GM18517 (cell line): ENCODE data around the gene OTC.

Source experiments
- ATAC-seq: cut with Tn5 transposase; IDR thresholded peaks from one replicate; pipeline ENCODE4 v1.9.1; 2021; ENCODE audit warnings: mild to moderate bottlenecking, moderate library complexity; ENCODE audit not compliant: unreplicated experiment

OTC gene

DNA sequence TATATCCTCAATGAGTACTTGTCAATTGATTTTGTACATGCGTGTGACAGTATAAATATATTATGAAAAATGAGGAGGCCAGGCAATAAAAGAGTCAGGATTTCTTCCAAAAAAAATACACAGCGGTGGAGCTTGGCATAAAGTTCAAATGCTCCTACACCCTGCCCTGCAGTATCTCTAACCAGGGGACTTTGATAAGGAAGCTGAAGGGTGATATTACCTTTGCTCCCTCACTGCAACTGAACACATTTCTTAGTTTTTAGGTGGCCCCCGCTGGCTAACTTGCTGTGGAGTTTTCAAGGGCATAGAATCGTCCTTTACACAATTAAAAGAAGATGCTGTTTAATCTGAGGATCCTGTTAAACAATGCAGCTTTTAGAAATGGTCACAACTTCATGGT lies at the start of gene OTC:
OTC (plus strand) TSS at position 243 of the 400 bp plus-strand sequence; CDS start at position 336, 93 bp downstream.
- ATAC-seq: no peak

DNA sequence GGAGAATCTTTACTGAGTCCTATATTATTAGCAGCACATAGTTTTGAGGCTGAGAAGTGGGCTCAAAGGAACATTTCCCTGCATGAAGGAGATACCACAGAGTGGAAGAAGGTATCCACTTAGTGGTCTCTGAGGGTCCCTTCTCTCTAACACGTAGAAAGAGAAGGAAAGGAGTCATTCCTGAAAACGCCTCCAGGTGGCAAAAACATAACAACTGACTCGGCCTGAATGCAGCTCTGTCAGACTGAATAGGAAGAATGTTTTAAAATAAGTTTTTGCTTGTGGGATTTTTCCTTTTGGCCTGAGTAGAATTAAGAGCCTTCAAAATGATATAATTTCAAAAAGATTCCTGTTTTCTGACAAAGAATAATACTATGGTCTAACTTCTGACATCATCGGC lies 48.4 kb upstream of the OTC start:
- ATAC-seq: no peak

DNA sequence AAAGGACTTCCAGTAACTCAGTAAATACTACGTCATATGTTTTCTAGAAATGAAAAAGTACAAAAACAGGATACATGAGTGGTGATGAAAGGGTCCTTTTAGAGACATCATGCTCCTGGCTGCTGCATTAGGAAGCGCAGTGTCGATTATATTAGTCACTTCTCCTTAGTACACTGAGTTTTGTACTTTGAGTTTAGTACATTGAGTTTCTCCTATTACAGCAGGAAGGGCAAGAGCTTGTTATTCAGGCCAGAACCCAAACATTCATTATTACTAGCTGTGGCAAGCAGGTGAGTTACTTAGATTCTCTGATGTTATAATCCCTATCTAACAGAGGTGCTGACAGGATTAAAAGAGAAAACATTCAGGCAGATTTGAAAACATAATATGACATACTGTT lies 46.4 kb upstream of the OTC start:
- ATAC-seq: no peak

DNA sequence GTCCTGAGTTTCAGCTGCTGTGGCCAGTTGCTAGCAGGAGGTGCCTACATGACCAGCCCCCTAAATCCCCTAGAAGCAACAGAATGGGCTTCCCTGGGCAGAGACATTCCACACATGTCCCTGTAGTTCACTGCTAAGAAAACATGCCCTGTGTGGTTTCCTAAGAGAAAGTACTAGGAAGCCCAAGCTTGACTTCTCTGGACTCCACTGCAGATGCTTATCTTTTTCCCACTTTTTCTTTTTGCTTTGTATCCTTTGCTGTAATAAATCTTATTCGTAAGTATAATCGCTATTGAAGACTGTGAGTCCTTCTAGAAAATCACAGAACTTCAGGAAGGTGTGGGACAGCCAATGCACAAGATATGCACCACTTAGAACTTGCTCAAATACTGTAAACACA lies 40.7 kb upstream of the OTC start:
- no peak for ATAC-seq

DNA sequence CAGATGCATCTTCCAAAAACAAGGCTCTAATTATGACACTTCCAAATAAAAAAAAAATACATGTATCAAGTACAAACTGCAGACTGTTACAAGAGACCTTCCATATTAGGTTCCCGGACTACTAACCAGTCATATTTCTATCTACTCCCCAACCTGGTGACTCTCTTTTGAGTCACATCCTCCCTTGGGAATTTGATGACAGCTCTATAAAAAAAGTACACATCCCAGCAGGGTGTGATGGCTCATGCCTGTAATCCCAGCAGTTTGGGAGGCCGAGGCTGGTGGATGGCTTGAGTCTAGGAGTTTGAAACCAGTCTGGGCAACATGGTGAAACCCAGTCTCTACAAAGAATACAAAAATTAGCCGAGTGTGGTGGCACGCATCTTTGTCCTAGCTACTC lies 40.0 kb upstream of the OTC start:
- no peak for ATAC-seq

DNA sequence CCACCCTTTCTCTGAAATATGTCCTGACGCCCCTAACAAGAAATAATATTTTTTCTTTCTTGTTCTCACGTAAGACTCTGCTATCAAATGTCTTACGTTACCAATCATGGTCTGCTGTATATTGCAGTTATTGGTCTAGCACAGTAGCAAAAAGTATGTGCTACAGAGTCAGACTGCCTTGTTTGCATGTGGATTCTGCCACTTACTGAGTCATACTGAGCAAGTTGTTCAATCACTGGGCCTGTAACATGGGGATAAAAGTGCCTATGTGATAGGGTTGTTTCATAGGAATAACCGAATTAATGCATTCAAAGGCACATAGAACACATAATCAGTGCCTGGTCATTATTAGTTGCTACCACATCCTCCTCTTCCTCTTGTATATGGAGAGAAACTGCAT lies 39.2 kb upstream of the OTC start:
- no peak for ATAC-seq

DNA sequence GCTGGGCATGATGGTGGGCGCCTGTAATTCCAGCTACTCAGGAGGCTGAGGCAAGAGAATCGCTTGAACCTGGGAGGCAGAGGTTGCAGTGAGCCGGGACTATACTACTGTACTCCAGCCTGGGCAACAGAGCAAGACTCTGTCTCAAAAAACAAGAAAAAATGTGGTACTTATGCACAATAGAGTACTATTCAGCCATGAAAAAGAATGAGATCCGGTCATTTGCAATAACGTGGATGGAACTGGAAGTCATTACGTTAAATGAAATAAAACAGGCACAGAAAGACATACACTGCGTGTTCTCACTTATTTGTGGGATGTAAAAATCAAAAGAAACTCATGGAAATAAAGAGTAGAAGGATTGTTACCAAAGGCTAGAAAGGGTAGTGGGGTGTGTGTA lies 37.2 kb upstream of the OTC start:
- no peak for ATAC-seq

DNA sequence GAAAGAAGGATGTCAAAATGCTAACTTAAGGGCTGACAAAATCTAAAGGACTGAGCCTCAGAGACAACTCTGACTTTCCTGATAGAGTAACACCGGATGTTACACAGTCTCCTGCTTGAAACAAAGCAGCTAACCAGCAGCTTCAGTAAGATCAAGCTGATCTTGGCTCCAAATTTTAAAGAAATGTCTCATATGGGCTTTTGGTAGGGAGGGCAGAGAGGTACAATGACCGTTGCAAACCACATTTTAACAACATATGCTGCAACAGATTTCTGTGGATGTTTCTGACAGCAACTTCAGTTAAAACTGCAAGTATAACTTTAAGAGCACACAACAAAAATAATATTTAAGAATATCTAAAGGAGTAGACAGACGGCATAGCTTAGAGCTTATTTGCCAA lies 34.2 kb upstream of the OTC start:
- no peak for ATAC-seq

DNA sequence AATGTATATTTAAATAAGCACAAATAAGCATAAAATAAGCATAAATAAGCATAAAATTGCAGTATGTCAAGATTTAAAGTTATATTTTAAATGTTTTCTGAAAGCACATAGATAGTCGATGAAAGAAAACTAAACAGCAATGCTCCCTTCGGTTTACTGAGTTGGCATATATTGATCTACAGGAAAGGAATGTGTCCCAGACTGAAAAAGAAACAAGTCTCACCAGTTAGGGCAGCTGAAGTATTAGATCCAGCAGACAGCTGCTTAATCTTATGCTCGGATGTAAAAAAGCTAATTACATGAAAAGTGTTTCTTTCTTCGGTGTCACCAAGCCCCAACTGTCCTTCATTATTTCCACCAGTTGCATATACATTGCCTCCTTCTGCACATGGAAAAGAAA lies 33.8 kb upstream of the OTC start:
- no peak for ATAC-seq

DNA sequence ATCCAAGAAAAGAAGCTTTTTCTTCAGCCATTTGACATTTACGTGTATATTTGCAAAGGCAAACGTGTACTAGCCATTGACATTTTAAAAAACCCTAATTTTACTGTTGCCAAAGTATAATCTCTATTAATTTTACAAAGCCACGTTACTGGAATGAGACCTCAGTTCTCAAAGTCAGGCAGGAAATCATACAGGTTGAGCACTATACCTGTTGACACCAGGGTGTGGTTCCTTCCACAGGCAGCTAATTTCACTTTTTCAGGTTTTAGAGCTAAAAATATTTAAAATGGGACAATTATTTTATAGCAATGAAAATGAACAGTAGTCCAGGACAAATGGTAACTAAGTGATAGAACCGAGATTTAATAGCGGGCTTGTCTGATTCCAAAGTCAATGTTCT lies 31.6 kb upstream of the OTC start:
- no peak for ATAC-seq

DNA sequence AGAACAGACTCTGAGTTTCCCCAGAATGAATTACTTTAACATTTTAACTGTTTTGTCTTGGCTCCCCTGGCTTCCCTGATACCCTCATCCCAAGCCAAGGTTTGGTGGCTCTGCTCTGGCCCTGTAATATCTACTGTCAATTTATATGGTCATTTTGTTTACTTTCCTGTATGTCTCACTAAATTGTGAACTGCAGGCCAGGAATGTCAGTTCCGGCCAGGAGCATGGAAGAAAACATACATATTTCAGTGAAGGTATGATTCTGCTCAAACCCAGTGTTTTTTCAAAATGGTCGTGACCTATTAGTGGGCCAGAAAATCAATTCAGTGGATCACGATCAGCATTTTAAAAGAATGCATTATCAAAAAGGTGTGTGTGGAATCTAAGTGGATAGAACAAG lies 26.3 kb upstream of the OTC start:
- ATAC-seq: no peak

DNA sequence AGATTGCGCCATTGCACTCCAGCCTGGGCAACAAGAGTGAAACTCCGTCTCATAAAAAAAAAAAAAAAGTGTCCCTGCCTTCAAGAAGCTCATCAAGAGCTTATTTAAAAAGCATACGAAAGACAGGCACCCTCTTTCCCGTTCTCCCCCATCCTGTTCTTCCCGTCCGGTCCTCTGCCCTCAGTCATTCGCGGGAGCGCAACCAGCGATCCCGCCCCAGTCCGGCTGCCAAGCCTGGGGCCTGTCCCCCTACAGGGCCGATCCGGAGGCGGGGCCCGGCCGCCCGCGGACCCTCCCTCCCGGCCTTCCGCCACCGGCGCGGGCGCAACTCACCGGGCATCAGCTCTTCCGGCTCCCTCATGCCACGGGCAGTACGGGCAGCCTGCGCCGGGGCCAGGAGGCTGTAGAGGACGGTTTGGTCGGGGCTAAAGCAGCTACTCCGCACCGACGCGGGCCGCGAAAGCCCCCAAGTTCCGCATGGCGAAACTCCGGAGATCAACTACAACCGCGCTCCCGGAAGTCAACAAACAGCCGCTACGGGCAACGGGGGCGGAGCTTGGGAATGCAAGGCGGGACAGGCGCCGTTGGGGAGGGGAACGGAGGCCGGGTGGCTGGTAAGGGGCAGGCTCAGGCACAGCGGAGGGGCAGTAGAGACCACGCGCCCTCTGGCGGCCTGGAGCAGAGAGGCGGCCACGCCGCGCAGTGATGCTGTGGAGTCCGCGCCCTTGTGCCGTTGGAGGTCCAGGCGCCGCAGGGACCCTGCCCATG lies 25.2 kb upstream of the OTC start, which contains the start of gene RPGR:
RPGR (minus strand) TSS at position 503 of the 768 bp plus-strand sequence; CDS start at position 361, 142 bp downstream.
- ATAC-seq: peak; percentile 94

DNA sequence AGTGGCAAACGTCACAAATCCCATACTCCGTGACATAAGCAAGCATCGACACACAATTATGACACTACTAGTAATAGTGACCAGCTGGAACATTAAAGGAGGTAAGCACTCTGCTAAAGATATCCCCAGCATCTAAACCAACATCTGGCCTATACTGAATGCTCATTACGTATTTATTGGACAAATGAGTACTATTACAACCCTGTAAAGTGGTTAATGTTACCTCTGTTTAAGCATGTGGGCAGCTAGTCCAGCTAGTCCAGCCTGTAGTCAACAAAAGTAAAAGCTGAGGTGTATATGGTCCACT lies 24.7 kb upstream of the OTC start:
- peak; percentile 17 for ATAC-seq

DNA sequence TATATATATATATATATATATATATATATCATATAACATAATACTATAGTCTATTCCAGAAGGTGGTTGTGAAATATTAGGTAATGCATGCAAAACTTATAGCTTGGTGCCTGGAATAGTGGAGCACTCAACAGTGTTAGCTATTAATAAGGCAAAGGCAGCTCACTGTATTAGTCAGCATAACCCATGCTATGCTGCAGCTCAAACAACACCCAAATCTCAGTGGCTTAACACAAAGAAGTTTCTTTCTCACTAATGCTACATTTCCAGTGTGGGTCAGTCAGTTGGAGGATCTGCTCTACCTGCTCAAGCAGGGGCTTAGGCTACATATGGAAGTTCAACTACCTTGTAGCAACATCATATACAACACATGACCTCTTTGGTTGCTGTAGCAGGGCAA lies 19.9 kb upstream of the OTC start:
- peak; percentile 42 for ATAC-seq

DNA sequence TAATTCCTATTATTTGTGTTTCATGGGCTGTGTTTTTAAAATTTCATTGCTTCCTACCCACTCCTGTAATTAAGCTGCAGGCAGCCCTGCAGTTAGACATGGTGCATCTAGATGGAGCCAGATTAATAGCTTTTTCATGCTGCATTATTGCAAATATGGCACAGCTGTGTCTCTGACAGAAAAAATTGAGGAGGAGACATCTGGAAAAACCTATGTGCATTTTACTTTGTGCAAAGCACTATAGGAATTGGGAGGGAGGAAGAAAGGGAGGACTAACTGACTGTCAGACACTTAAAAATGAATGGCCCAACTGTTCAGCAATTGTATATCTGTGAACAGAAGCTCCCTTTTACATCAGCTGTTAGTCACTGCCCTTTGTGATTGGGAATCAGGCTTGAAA lies 17.0 kb upstream of the OTC start:
- ATAC-seq: no peak

DNA sequence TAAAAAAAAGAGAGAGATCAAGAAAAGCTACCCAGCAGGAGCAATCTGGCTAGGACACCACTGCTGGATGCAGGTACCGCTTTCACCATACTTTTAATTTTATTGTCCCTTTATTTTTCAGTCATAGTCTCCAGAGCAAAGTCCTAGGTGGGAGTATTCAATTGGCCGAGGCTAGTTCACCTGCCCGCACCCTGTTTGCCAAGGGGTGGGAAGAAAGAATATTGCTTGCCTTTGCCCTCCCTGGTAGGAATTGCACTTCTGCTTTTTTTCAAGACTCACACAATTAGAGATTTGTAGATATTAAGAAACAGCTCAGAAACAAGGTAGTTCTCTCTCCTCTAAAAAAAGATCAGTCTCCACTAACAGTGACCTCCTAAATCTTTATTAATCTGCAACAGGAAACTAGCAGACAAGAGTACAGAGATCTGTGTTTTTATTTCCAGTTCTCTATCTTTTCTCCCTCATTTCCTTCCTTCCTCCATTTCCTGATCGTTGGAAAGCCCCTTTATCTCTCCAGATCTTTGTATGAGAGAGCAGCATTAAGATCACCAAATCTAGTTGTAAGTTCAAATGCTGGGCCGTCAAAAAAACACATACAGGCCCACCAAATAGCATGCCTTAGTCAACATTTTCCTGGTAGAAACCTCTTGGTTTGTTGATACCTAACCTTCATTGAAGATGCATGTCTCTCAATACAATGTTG lies 15.7 kb upstream of the OTC start:
- no peak for ATAC-seq

DNA sequence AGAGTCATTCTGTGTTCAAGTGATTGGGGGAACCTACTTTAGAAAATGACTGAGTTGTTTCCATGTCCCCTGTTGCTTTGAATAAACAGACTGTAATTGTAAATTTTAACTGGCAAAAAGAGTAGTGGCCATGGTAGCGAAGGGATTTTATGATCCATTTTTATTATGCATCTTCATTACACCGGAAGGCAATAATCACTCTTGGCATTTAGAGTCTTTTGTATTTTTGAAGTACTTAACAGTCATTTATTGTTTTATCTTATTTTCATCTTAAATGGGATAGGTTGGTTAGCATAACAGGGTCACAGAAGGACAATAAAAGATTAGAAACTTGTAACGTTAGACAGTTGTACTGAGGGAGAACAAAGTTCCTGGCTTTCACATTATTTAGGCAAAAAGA lies 11.0 kb upstream of the OTC start:
- ATAC-seq: no peak

DNA sequence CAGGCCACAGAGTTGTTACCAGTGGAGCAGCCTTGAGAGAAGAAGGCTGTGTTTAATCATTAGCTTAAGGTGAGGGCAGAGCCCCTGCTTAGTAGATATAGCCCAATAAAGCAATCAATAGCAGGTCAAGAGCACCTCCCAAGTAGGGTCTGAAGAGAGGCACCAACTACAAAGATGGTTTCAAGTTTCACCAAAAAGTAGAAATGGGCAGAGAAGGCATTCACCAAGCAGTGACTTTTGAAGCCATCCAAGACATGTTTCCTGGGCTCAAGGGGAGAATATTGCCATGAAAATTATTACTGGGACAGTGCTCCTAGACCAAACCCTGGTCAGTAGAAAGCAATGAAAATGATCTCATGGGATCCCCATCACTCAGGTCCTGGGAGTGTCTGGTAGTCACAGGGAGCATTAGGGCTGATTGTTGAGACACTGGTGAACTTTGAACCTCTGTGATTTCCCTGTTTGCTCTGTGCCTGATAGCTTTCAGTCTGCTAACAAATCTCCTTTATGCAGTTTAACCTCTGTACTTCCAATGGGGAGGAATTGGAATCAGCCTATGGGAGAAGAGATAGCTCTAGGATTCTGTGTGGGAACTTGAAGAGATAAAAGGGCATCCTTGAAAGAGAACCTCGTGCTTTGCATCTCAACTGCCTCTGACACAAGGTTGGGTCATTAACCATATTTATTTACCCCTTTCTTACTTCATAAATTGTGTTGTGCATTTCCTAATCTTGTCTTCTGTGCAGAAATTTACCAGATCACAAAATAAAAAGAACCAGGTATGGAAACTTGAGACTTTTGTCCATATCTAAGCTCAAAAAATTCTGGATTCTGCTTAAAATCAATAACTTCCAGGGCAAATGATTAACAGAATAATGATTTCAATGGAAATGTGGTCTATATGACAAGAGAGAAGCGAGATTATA lies 9.3 kb upstream of the OTC start:
- ATAC-seq: no peak

DNA sequence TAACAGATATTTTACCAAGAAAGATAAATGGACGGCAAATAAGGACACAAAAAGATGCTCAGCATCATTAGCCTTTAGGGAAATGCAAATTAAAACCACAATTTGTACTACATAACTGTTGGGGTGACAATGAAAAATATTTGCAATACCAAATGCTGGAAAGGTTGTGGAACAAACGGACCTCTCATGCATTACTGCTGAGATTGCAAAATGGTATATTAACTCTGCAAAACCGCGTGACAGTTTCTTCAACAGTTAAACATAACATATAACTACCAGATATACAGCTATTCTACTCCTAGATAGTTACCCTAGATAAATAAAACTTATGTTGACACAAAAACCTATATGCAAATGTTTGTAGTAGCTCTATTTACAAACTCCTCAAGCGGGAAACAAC lies 6.3 kb upstream of the OTC start:
- ATAC-seq: no peak

DNA sequence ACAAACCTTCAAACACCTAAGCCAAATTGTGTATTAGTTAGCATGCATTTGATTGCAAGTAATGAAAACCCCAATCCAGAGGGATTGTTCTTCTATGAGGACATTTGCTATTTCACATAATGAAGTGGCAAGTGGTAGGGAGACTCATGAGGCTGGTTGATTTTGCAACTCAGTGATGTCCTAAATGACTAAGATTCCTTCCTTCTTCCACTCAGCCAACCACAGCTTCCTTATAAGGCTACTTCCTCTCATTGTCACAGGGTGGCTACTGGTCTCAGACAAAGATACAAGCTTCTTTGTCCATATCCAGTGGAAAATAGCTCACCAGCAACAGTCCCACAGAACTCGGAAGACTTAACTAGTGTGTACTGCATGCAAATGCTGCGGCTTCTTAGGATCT lies 5.3 kb upstream of the OTC start:
- ATAC-seq: no peak

DNA sequence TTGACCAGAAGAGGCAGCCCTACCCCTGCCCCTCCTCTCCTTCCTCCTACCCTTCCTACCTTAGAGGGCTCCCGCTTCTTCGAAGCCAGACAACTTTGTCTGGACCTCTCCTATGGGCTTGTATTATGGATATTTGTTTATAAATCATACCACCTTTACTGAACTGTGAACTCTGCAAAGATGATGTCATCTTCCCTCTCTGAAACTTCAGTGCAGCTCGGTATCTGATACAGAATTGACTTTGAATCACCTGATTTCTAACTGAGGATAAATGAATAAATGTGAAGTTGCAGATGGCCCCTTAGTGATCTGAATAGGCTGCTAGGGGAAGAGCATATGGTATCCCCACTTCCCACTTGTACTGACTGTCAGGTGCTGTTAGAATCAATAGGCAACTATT lies 1.1 kb upstream of the OTC start:
- ATAC-seq: no peak

DNA sequence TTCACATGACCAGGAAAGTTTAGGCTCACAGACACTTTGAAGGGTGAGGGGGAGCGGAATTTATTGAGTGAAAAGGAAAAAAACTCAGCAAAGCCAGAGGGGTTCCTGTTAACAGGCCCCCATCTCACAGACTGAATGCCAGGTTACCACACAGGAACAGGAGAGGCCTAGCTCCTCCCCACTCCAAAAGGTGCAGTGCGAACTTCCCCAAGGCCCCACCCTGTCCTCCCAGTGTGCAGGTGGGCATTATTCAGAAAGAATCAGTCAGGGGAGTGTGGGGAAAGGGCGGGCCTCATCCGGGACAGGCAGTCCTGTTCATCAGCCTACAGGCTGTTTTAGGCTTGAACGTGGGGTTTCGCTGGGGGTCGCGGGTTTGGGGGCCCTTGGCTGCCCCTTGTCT lies 4.0 kb downstream of the OTC start:
- ATAC-seq: no peak
